ENCODE results near the gene MUS81. TPM values are rescaled to one million over a fixed set of nuclear protein-coding genes. Genes with fewer than 3 reads are reported as not detected.

MUS81 gene
- total and polyA plus RNA-seq, 7 donors = 33.5 to 61.8 (median 42.9) TPM

DNA sequence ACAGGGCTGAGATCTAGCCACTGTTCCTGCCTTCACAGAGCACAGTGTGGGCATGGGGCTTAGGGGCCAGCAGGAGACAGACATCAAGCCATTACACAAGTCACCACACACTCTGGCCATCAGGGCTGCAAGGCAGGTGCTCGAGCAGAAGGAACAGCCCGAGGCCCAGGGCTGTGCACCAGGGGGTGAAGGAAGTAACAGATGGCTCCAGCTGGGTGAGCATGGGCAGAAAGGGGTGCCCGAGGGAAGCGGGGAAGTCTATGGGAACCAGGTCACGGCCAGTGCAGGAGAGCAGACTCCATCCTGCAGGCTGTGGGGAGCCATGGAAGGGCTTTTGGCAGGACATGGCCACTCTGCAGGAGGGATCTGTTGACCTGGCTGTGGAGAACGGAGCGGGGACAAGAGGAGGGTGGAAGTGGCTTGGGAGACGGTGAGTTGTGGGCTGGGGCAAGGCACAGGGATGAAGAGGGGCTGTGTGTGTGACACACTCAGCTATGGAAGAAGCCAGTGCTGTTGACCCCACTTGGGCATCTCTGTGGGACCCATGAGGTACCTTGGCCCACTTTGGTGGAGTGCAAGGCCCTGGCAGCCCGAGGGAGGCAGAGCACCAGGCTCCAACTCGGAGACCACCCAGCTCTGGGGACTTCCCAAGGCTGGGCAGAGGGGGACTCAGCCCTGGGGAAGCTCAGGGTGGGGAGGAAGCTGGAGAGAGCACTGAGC is 55.0 kb downstream of the MUS81 start:
- Histone ChIP-seq H3K4me3 (no peak overlapping the region), H3K4me1 (peaks cover 0 to 60% (median 53%) of the 10 kb centered on the region in 4 donors), H3K36me3 (peaks cover 0 to 5% (median 0%) of the 10 kb centered on the region in 4 donors), H3K9me3 (no peaks in the 10 kb centered on the region), H3K27ac (peak overlapping the region; percentile 94 to 99 (median 96)), H3K27me3 (no peaks in the 10 kb centered on the region)
- intact Hi-C loops (cut with DNase I) = loop anchor here (2.0 to 5.0 kb wide), 2 partner anchors 14 to 58 kb away; partner anchors contain the start of genes CFL1 and FOSL1
- TF ChIP-seq POLR2AphosphoS5 (IDR thresholded peaks at IDR 0.05) (no peak), EP300 (IDR thresholded peaks at IDR 0.05) (no peak), POLR2A (IDR thresholded peaks at IDR 0.05) (no peak)
- TF ChIP-seq, protein P1, sequence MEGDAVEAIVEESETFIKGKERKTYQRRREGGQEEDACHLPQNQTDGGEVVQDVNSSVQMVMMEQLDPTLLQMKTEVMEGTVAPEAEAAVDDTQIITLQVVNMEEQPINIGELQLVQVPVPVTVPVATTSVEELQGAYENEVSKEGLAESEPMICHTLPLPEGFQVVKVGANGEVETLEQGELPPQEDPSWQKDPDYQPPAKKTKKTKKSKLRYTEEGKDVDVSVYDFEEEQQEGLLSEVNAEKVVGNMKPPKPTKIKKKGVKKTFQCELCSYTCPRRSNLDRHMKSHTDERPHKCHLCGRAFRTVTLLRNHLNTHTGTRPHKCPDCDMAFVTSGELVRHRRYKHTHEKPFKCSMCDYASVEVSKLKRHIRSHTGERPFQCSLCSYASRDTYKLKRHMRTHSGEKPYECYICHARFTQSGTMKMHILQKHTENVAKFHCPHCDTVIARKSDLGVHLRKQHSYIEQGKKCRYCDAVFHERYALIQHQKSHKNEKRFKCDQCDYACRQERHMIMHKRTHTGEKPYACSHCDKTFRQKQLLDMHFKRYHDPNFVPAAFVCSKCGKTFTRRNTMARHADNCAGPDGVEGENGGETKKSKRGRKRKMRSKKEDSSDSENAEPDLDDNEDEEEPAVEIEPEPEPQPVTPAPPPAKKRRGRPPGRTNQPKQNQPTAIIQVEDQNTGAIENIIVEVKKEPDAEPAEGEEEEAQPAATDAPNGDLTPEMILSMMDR (IDR thresholded peaks at IDR 0.05) = no peak
- DNase-seq = no peak
- 66 to 67% methylated on average over 10 of the region's 10 CpGs for WGBS, 2 donors

DNA sequence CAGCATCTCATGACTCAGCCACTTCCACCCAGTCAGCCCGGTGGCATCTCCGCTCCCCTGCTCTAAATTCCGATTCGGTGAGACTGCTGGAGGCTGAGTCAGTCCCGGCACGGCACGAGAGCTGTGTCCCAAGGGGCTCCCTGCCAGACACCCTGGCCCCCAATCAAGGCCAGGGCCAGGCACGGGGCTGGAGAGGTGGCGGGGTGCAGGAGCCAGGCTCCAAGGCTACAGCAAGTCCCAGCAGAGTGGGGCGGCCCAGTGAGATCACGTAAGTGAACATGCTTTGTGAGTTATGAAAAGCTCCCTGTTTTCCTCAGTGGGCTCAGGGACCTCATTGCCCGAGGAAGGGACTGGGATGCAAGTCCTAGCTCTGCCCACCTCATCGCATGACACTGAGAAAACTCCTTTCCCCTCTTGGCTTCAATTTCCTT is 55.6 kb downstream of the MUS81 start:
- 52 to 69% methylated on average over 13 of the region's 13 CpGs for WGBS, 2 donors
- H3K36me3 ChIP-seq = peaks cover 0 to 10% (median 0%) of the 10 kb centered on the region in 4 donors
- intact Hi-C loops (cut with DNase I) = loop anchor here (2.0 to 5.0 kb wide), 2 partner anchors 15 to 59 kb away; partner anchors contain the start of genes CFL1 and FOSL1
- H3K27ac ChIP-seq = peak overlapping the region; percentile 94 to 99 (median 96)
- H3K4me1 ChIP-seq = peaks cover 0 to 66% (median 59%) of the 10 kb centered on the region in 4 donors
- H3K27me3 ChIP-seq = no peaks in the 10 kb centered on the region
- H3K9me3 ChIP-seq = no peaks in the 10 kb centered on the region
- TF ChIP-seq EP300 (IDR thresholded peaks at IDR 0.05) (peak in 2 of 4 donors; percentile 10 to 82), POLR2A (IDR thresholded peaks at IDR 0.05) (no peak), POLR2AphosphoS5 (IDR thresholded peaks at IDR 0.05) (peak; percentile 57 to 91 (median 66))
- TF ChIP-seq, protein P1 (IDR thresholded peaks at IDR 0.05) = no peak
- no peak overlapping the region for H3K4me3 ChIP-seq
- DNase-seq = peak; percentile 97

Other genes starting within 250 kb of the MUS81 start
- 10 to 100 TPM; 18.5 to 52.1 (median 26.3) TPM for gene MAP3K11, start 246.2 kb upstream of the MUS81 start, total RNA-seq
- gene MAP3K11, start 246.2 kb upstream of the MUS81 start, polyA plus RNA-seq = 10 to 100 TPM; 48.6 to 71.2 (median 71.0) TPM
- 10 to 100 TPM; 10.7 to 21.3 (median 14.3) TPM for gene PCNX3, start 244.7 kb upstream of the MUS81 start, total RNA-seq
- gene PCNX3, start 244.7 kb upstream of the MUS81 start, polyA plus RNA-seq = 10 to 100 TPM in 1 of 3 donors, 1 to 10 TPM in 2; 6.0 to 35.0 (median 6.6) TPM
- 10 to 100 TPM; 19.9 to 30.7 (median 28.2) TPM for gene SIPA1, start 222.3 kb upstream of the MUS81 start, total RNA-seq
- 10 to 100 TPM; 20.3 to 53.6 (median 34.8) TPM for gene SIPA1, start 222.3 kb upstream of the MUS81 start, polyA plus RNA-seq
- 10 to 100 TPM; 36.4 to 62.6 (median 46.9) TPM for gene RELA, start 197.5 kb upstream of the MUS81 start, total RNA-seq
- 10 to 100 TPM; 33.6 to 45.6 (median 37.5) TPM for gene RELA, start 197.5 kb upstream of the MUS81 start, polyA plus RNA-seq
- gene KAT5, start 148.2 kb upstream of the MUS81 start, total RNA-seq = 10 to 100 TPM; 58.4 to 92.7 (median 74.7) TPM
- gene KAT5, start 148.2 kb upstream of the MUS81 start, polyA plus RNA-seq = 10 to 100 TPM; 51.1 to 81.0 (median 53.9) TPM
- 100 to 1,000 TPM; 120 to 168 (median 146) TPM for gene RNASEH2C, start 139.6 kb upstream of the MUS81 start, total RNA-seq
- 10 to 100 TPM; 45.6 to 68.1 (median 55.7) TPM for gene RNASEH2C, start 139.6 kb upstream of the MUS81 start, polyA plus RNA-seq
- gene AP5B1, start 79.5 kb upstream of the MUS81 start, total RNA-seq = 10 to 100 TPM in 2 of 4 donors, 1 to 10 TPM in 2; 6.6 to 13.3 (median 10.8) TPM
- gene AP5B1, start 79.5 kb upstream of the MUS81 start, polyA plus RNA-seq = 10 to 100 TPM in 1 of 3 donors, 1 to 10 TPM in 2; 6.6 to 14.6 (median 9.0) TPM
- gene OVOL1, start 73.4 kb upstream of the MUS81 start, total RNA-seq = not detected
- gene OVOL1, start 73.4 kb upstream of the MUS81 start, polyA plus RNA-seq = 10 to 100 TPM; 16.6 to 30.0 (median 22.7) TPM
- gene SNX32, start 26.5 kb upstream of the MUS81 start, total RNA-seq = 1 to 10 TPM in 1 of 4 donors, under 1 TPM in 3; 0.27 to 1.2 (median 0.63) TPM
- 1 to 10 TPM in 1 of 3 donors, under 1 TPM in 1, not detected in 1; 0.69 to 1.5 TPM for gene SNX32, start 26.5 kb upstream of the MUS81 start, polyA plus RNA-seq
- gene CFL1, start 2.3 kb upstream of the MUS81 start, total RNA-seq = 100 to 1,000 TPM; 428 to 506 (median 487) TPM
- gene CFL1, start 2.3 kb upstream of the MUS81 start, polyA plus RNA-seq = 1,000 to 10,000 TPM; 1,456 to 2,165 (median 1,757) TPM
- 100 to 1,000 TPM in 2 of 4 donors, 10 to 100 TPM in 2; 71.7 to 120 (median 97.3) TPM for gene EFEMP2, start 12.4 kb downstream of the MUS81 start, total RNA-seq
- 10 to 100 TPM in 2 of 3 donors, 1 to 10 TPM in 1; 8.6 to 24.0 (median 19.4) TPM for gene EFEMP2, start 12.4 kb downstream of the MUS81 start, polyA plus RNA-seq
- gene CTSW, start 19.4 kb downstream of the MUS81 start, total RNA-seq = under 1 TPM in 1 of 4 donors, not detected in 3; 0.82 TPM
- 1 to 10 TPM in 2 of 3 donors, not detected in 1; 2.3 to 3.1 TPM for gene CTSW, start 19.4 kb downstream of the MUS81 start, polyA plus RNA-seq
- gene FIBP, start 28.0 kb downstream of the MUS81 start, total RNA-seq = 10 to 100 TPM; 37.5 to 60.7 (median 48.6) TPM
- 10 to 100 TPM; 54.4 to 66.1 (median 58.3) TPM for gene FIBP, start 28.0 kb downstream of the MUS81 start, polyA plus RNA-seq
- 10 to 100 TPM; 57.1 to 73.6 (median 67.6) TPM for gene CCDC85B, start 30.2 kb downstream of the MUS81 start, total RNA-seq
- gene CCDC85B, start 30.2 kb downstream of the MUS81 start, polyA plus RNA-seq = 10 to 100 TPM in 2 of 3 donors, 1 to 10 TPM in 1; 4.2 to 31.6 (median 13.2) TPM
- 10 to 100 TPM in 1 of 4 donors, 1 to 10 TPM in 1, under 1 TPM in 1, not detected in 1; 0.36 to 12.4 (median 2.8) TPM for gene FOSL1, start 40.0 kb downstream of the MUS81 start, total RNA-seq
- 1 to 10 TPM; 1.6 to 3.6 (median 2.9) TPM for gene FOSL1, start 40.0 kb downstream of the MUS81 start, polyA plus RNA-seq
- 10 to 100 TPM; 22.1 to 36.3 (median 23.9) TPM for gene C11orf68, start 58.6 kb downstream of the MUS81 start, total RNA-seq
- 10 to 100 TPM; 23.4 to 26.1 (median 24.0) TPM for gene C11orf68, start 58.6 kb downstream of the MUS81 start, polyA plus RNA-seq
- 100 to 1,000 TPM in 1 of 4 donors, 10 to 100 TPM in 3; 58.9 to 115 (median 79.2) TPM for gene DRAP1, start 59.0 kb downstream of the MUS81 start, total RNA-seq
- 10 to 100 TPM; 61.5 to 87.1 (median 77.5) TPM for gene DRAP1, start 59.0 kb downstream of the MUS81 start, polyA plus RNA-seq
- under 1 TPM in 1 of 4 donors, not detected in 3; 0.49 TPM for gene TSGA10IP, start 85.0 kb downstream of the MUS81 start, total RNA-seq
- gene TSGA10IP, start 85.0 kb downstream of the MUS81 start, polyA plus RNA-seq = not detected
- gene SART1, start 101.3 kb downstream of the MUS81 start, total RNA-seq = 10 to 100 TPM; 33.8 to 38.8 (median 37.0) TPM
- gene SART1, start 101.3 kb downstream of the MUS81 start, polyA plus RNA-seq = 10 to 100 TPM; 22.2 to 50.0 (median 26.4) TPM
- gene EIF1AD, start 141.7 kb downstream of the MUS81 start, total RNA-seq = 10 to 100 TPM; 19.4 to 23.9 (median 21.1) TPM
- 10 to 100 TPM; 13.8 to 26.0 (median 14.3) TPM for gene EIF1AD, start 141.7 kb downstream of the MUS81 start, polyA plus RNA-seq
- 10 to 100 TPM; 40.4 to 76.4 (median 50.5) TPM for gene BANF1, start 142.1 kb downstream of the MUS81 start, total RNA-seq
- 100 to 1,000 TPM; 113 to 150 (median 130) TPM for gene BANF1, start 142.1 kb downstream of the MUS81 start, polyA plus RNA-seq
- gene CST6, start 151.6 kb downstream of the MUS81 start, total RNA-seq = not detected
- gene CST6, start 151.6 kb downstream of the MUS81 start, polyA plus RNA-seq = 1 to 10 TPM in 1 of 3 donors, under 1 TPM in 1, not detected in 1; 0.10 to 1.2 TPM
- gene CATSPER1, start 166.0 kb downstream of the MUS81 start, total RNA-seq = not detected
- gene CATSPER1, start 166.0 kb downstream of the MUS81 start, polyA plus RNA-seq = under 1 TPM in 1 of 3 donors, not detected in 2; 0.06 TPM
- not detected for gene GAL3ST3, start 188.7 kb downstream of the MUS81 start, total RNA-seq
- under 1 TPM in 1 of 3 donors, not detected in 2; 0.04 TPM for gene GAL3ST3, start 188.7 kb downstream of the MUS81 start, polyA plus RNA-seq
- 100 to 1,000 TPM in 2 of 4 donors, 10 to 100 TPM in 2; 75.5 to 122 (median 102) TPM for gene SF3B2, start 191.9 kb downstream of the MUS81 start, total RNA-seq
- gene SF3B2, start 191.9 kb downstream of the MUS81 start, polyA plus RNA-seq = 100 to 1,000 TPM in 1 of 3 donors, 10 to 100 TPM in 2; 71.7 to 119 (median 91.9) TPM
- 10 to 100 TPM; 16.3 to 75.9 (median 26.5) TPM for gene PACS1, start 209.8 kb downstream of the MUS81 start, total RNA-seq
- gene PACS1, start 209.8 kb downstream of the MUS81 start, polyA plus RNA-seq = 10 to 100 TPM in 1 of 3 donors, 1 to 10 TPM in 2; 2.1 to 28.0 (median 5.4) TPM